A549 (cell line): ENCODE data around the gene SLC35D1. TPM values are rescaled to one million over a fixed set of nuclear protein-coding genes. Genes with fewer than 3 reads are reported as not detected.

ENCODE experiments used
- ATAC-seq, 2 experiments: fragments of 200-7000 bp in 1 of 2; fragments of >200 bp in 1 of 2; cut with Nextera tagmentation in 1 of 2; cut with Tn5 transposase in 1 of 2; 3 replicates each; pipeline versions ENCODE4 v1.8.0 to v1.9.1; 2018 to 2020; ENCODE audit warnings: mild to moderate bottlenecking in 1 of 2, moderate library complexity in 1 of 2
- CTCF ChIA-PET: fragments of 300-600 bp; sonication (Branson Sonifier 250); formaldehyde crosslinking; extraction: SDS; loops from one replicate; lab custom pipeline; 2021; ENCODE audit warnings: antibody characterized with exemption, inconsistent platforms; lab: Yijun Ruan, JAX
- POLR2A ChIA-PET: fragments of 350-600 bp; formaldehyde crosslinking; extraction: SDS; loops from one replicate; lab custom pipeline; 2021; ENCODE audit warnings: antibody characterized with exemption, inconsistent platforms; lab: Yijun Ruan, JAX
- DNase-seq, 2 experiments: peaks; one replicate each; pipeline versions ENCODE4 v3.0.0 to v3.0.0-alpha.2; 2011 to 2016; ENCODE audit warnings: low read depth in 1 of 2, low spot score in 1 of 2
- FAIRE-seq: peaks from 2 replicates; lab custom pipeline; 2011; peaks lifted over from hg19 to GRCh38; lab: Jason Lieb, UNC
- H3K27ac ChIP-seq, 2 experiments: fragments of >200 bp; sonication (Bioruptor Twin); formaldehyde crosslinking; 3 replicates each; pipeline ENCODE4 v1.5.1; 2016 to 2017
- H3K4me1 ChIP-seq: fragments of >200 bp; sonication (Bioruptor Twin); formaldehyde crosslinking; 3 replicates; pipeline ENCODE4 v1.6.1; 2016
- H3K4me2 ChIP-seq: fragments of >200 bp; sonication (Bioruptor Twin); formaldehyde crosslinking; 3 replicates; pipeline ENCODE4 v1.6.1; 2016
- H3K4me3 ChIP-seq: fragments of >200 bp; sonication (Bioruptor Twin); formaldehyde crosslinking; 3 replicates; pipeline ENCODE4 v1.5.1; 2016
- H3K9me3 ChIP-seq: fragments of >200 bp; sonication (Bioruptor Twin); formaldehyde crosslinking; 3 replicates; pipeline ENCODE4 v1.6.1; 2016
- BHLHE40 ChIP-seq: IDR thresholded peaks from 2 replicates; pipeline ENCODE4 v1.6.1; 2012; ENCODE audit warnings: low read depth, low read length, inconsistent platforms
- CBX2 ChIP-seq: fragments of 200-600 bp; sonication (generic); IDR thresholded peaks from 2 replicates; pipeline ENCODE4 v1.6.1; 2016; ENCODE audit warnings: low read depth, mild to moderate bottlenecking, borderline replicate concordance
- CEBPB ChIP-seq, 2 experiments: fragments of >200 bp in 1 of 2; sonication (Bioruptor Twin) in 1 of 2; formaldehyde crosslinking in 1 of 2; IDR thresholded peaks; 2 replicates each; pipeline ENCODE4 v1.6.1; 2012 to 2016
- EHF ChIP-seq: fragments of 250-450 bp; sonication (Bioruptor Pico); IDR thresholded peaks from 2 replicates; pipeline ENCODE4 v1.5.0; 2020; ENCODE audit warnings: mild to moderate bottlenecking
- EHMT2 ChIP-seq: fragments of 200-600 bp; sonication (generic); IDR thresholded peaks from 2 replicates; pipeline ENCODE4 v1.6.1; 2016; ENCODE audit warnings: antibody characterized with exemption, low read depth, mild to moderate bottlenecking, moderate library complexity
- FOSB ChIP-seq: fragments of 250-450 bp; sonication (Bioruptor Pico); IDR thresholded peaks from 2 replicates; pipeline ENCODE4 v1.5.0; 2020; ENCODE audit warnings: mild to moderate bottlenecking, moderate library complexity
- GATA3 ChIP-seq: IDR thresholded peaks from 2 replicates; pipeline ENCODE4 v1.6.1; 2012; ENCODE audit warnings: borderline replicate concordance
- JUN ChIP-seq, 2 experiments: fragments of >200 bp; sonication (Bioruptor Twin); formaldehyde crosslinking; IDR thresholded peaks; 2 replicates in 1 of 2; 3 replicates in 1 of 2; pipeline ENCODE4 v1.6.1; 2016 to 2017
- KDM1A ChIP-seq: fragments of 200-600 bp; sonication (generic); IDR thresholded peaks from 2 replicates; pipeline ENCODE4 v1.6.1; 2016; ENCODE audit warnings: low read depth, mild to moderate bottlenecking
- MAFK ChIP-seq: fragments of 450-650 bp; IDR thresholded peaks from 2 replicates; pipeline ENCODE4 v1.6.1; 2014; ENCODE audit not compliant: partially characterized antibody
- MAZ ChIP-seq: fragments of 150-350 bp; IDR thresholded peaks from 2 replicates; pipeline ENCODE4 v1.6.1; 2014; ENCODE audit warnings: antibody characterized with exemption, low read depth, low read length, borderline replicate concordance
- MYC ChIP-seq: IDR thresholded peaks from 2 replicates; pipeline ENCODE4 v1.6.1; 2012; ENCODE audit warnings: mild to moderate bottlenecking, inconsistent platforms, low read length, improper control_type of control experiment, borderline replicate concordance
- NFE2L2 ChIP-seq: fragments of 150-350 bp; conservative IDR thresholded peaks from 2 replicates; pipeline ENCODE4 v1.6.1; 2014; ENCODE audit warnings: low read length
- NR3C1 ChIP-seq: fragments of >200 bp; sonication (Bioruptor Twin); formaldehyde crosslinking; IDR thresholded peaks from 3 replicates; pipeline ENCODE4 v1.6.1; 2017
- PBX3 ChIP-seq: IDR thresholded peaks from 2 replicates; pipeline ENCODE4 v1.6.1; 2012
- PHF8 ChIP-seq: fragments of 200-600 bp; sonication (generic); IDR thresholded peaks from 2 replicates; pipeline ENCODE4 v1.6.1; 2016; ENCODE audit warnings: low read depth, mild to moderate bottlenecking, antibody characterized with exemption, moderate library complexity, borderline replicate concordance
- POLR2A ChIP-seq: IDR thresholded peaks from 2 replicates; pipeline ENCODE4 v1.6.1; 2012; ENCODE audit warnings: mild to moderate bottlenecking, low read length
- POLR2AphosphoS2 ChIP-seq: conservative IDR thresholded peaks from 2 replicates; pipeline ENCODE4 v1.6.1; 2012; ENCODE audit warnings: low read length, improper control_type of control experiment, inconsistent platforms
- RARB ChIP-seq: fragments of 250-450 bp; sonication (Bioruptor Pico); IDR thresholded peaks from 2 replicates; pipeline ENCODE4 v1.8.0; 2021; ENCODE audit warnings: mild to moderate bottlenecking, moderate library complexity
- RCOR1 ChIP-seq: fragments of 150-350 bp; IDR thresholded peaks from 2 replicates; pipeline ENCODE4 v1.6.1; 2014; ENCODE audit warnings: antibody characterized with exemption, low read length, low read depth
- RFX5 ChIP-seq: fragments of 450-650 bp; IDR thresholded peaks from 2 replicates; pipeline ENCODE4 v1.7.1; 2014; ENCODE audit warnings: antibody characterized with exemption, mild to moderate bottlenecking, moderate library complexity
- RNF2 ChIP-seq: fragments of 200-600 bp; sonication (generic); IDR thresholded peaks from 2 replicates; pipeline ENCODE4 v1.6.1; 2016; ENCODE audit warnings: low read depth, mild to moderate bottlenecking, antibody characterized with exemption, moderate library complexity, borderline replicate concordance
- SMC3 ChIP-seq: fragments of >200 bp; sonication (Bioruptor Twin); formaldehyde crosslinking; IDR thresholded peaks from 3 replicates; pipeline ENCODE4 v1.6.1; 2018; ENCODE audit warnings: inconsistent platforms
- SREBF2 ChIP-seq: fragments of 450-650 bp; IDR thresholded peaks from 2 replicates; pipeline ENCODE4 v1.6.1; 2014; ENCODE audit warnings: mild to moderate bottlenecking, moderate library complexity
- TFCP2L1 ChIP-seq: fragments of 250-450 bp; sonication (Bioruptor Pico); IDR thresholded peaks from 2 replicates; pipeline ENCODE4 v1.5.0; 2021; ENCODE audit warnings: mild to moderate bottlenecking
- TP53 ChIP-seq: fragments of 250-450 bp; sonication (Bioruptor Pico); IDR thresholded peaks from 2 replicates; pipeline ENCODE4 v1.5.0; 2021; ENCODE audit warnings: mild to moderate bottlenecking, moderate library complexity
- ZNF302 ChIP-seq: fragments of 250-450 bp; sonication (Bioruptor Pico); IDR thresholded peaks from 2 replicates; pipeline ENCODE4 v1.9.0; 2021; ENCODE audit warnings: inconsistent platforms, mild to moderate bottlenecking, moderate library complexity
- WGBS: methylation state at CpG from one replicate; pipeline ENCODE4 v1.1.6; 2017; ENCODE audit errors: missing lambda C conversion rate; 5-methylcytosine and 5-hydroxymethylcytosine counted together
- polyA plus RNA-seq, 4 experiments: library from polyadenylated mRNA; depleted of rRNA in 3 of 4; stranded (reverse); fragments of >200 nt; fragmentation: RNase III in 1 of 4; extraction: RNeasy Plus Mini Kit Qiagen cat#74134 plus additional on column Dnase treatment in 1 of 4; gene quantifications; 2 replicates in 3 of 4; 3 replicates in 1 of 4; pipeline ENCODE4 v1.2.3, GENCODE V29; 2011 to 2017
- TF ChIP-seq, protein P1 (sequence below): IDR thresholded peaks from 2 replicates; pipeline ENCODE4 v1.6.1; 2012
- TF ChIP-seq, protein P2 (sequence below): fragments of >200 bp; sonication (Bioruptor Twin); formaldehyde crosslinking; IDR thresholded peaks from 3 replicates; pipeline ENCODE4 v1.5.1; 2016

Gene SLC35D1
- polyA plus RNA-seq, 2 of the 4 experiments (the other 2 are of a cell fraction) = 5.2 to 12.9 TPM

DNA sequence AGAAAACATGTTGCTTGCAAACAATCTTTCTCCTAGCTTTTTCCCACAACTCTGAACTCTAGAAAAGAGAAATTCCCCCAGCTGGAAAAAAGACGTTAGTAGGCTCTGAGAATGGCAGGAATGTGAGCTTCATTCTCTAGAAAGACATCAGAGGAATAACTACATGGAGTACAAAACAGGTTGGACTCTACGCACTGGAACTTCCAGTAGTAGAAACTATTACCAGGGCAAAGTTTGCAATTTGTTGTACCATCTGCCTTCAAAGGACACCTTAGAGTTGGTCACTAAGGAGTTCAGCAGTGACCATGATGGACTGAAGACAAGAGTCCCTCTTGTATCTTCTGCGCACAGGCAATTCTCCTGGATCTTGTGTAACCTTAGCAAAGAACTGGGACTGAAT, 60.9 kb downstream of the SLC35D1 start (continued):
- TF ChIP-seq, protein P1, sequence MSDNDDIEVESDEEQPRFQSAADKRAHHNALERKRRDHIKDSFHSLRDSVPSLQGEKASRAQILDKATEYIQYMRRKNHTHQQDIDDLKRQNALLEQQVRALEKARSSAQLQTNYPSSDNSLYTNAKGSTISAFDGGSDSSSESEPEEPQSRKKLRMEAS = no peak
- TF ChIP-seq SMC3 = no peak
- no peak for TF ChIP-seq POLR2A
- TF ChIP-seq SREBF2 = no peak
- TF ChIP-seq KDM1A = no peak
- no peak for TF ChIP-seq MAFK
- TF ChIP-seq GATA3 = no peak
- no peak for TF ChIP-seq CEBPB (IDR thresholded peaks at IDR 0.05)
- TF ChIP-seq, all 56 proteins: peak for 0

GRCh38 chr1:66985835-66986234, 68.1 kb downstream of the SLC35D1 start:
- no peak for DNase-seq
- Histone ChIP-seq H3K4me3 (no peak overlapping the region), H3K4me2 (no peak overlapping the region), H3K4me1 (peaks cover 30% of the 10 kb centered on the region; the same call in 2 of the 3 replicates), H3K27ac (no peak overlapping the region), H3K9me3 (no peaks in the 10 kb centered on the region)
- POLR2A ChIA-PET = interaction anchor here (0.5 to 0.7 kb wide), 2 partner anchors 72 to 165 kb away, joined by 3 to 6 read pairs; no protein-coding TSS in a partner anchor
- FAIRE-seq = no peak
- ATAC-seq = no peak
- CTCF ChIA-PET = interaction anchor here (0.9 to 3.2 kb wide), 3 partner anchors 10 to 163 kb away, joined by 3 to 12 read pairs (median 6); no protein-coding TSS in a partner anchor
- TF ChIP-seq RFX5 (no peak), EHF (CRISPR knock-in tag) (no peak), RARB (CRISPR knock-in tag) (no peak), NFE2L2 (no peak), POLR2AphosphoS2 (no peak)
- WGBS = 71% methylated on average over 1 of the region's 1 CpG

DNA sequence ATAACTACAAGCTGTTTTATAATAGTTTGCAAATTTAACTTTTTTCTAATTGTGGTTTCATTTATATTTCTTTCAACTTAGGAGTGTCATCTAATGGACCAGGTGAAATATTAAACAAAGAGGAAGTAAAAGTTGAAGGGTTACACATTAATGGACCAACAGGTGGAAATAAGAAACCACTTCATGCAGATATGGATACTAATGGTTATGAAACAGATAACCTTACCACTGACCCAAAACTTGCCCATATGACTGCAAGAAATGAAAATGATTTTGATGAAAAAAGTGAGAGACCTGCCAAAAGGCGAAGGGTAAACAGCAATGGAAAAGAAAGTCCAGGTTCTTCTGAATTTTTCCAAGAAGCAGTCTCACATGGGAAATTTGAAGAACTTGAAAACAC, 69.5 kb downstream of the SLC35D1 start:
- H3K4me2 ChIP-seq = no peak overlapping the region
- ATAC-seq = no peak
- ChIA-PET POLR2A (no interaction called here), CTCF (interaction anchor here (3.2 kb wide), 1 partner anchor 11 kb away, joined by 12 read pairs; no protein-coding TSS in a partner anchor)
- H3K4me3 ChIP-seq = no peak overlapping the region
- WGBS = 96% methylated on average over 1 of the region's 1 CpG
- no peak overlapping the region for H3K27ac ChIP-seq
- TF ChIP-seq PHF8 (no peak), TFCP2L1 (CRISPR knock-in tag) (no peak), RCOR1 (no peak), PBX3 (no peak), POLR2AphosphoS2 (no peak), MAZ (no peak), NFE2L2 (no peak), NR3C1 (no peak), BHLHE40 (no peak), MYC (no peak), CBX2 (no peak), RNF2 (no peak), KDM1A (no peak), EHMT2 (no peak), TP53 (CRISPR knock-in tag) (no peak), FOSB (CRISPR knock-in tag) (no peak), JUN (IDR thresholded peaks at IDR 0.05) (no peak), GATA3 (no peak), ZNF302 (CRISPR knock-in tag) (no peak)
- TF ChIP-seq, protein P2, sequence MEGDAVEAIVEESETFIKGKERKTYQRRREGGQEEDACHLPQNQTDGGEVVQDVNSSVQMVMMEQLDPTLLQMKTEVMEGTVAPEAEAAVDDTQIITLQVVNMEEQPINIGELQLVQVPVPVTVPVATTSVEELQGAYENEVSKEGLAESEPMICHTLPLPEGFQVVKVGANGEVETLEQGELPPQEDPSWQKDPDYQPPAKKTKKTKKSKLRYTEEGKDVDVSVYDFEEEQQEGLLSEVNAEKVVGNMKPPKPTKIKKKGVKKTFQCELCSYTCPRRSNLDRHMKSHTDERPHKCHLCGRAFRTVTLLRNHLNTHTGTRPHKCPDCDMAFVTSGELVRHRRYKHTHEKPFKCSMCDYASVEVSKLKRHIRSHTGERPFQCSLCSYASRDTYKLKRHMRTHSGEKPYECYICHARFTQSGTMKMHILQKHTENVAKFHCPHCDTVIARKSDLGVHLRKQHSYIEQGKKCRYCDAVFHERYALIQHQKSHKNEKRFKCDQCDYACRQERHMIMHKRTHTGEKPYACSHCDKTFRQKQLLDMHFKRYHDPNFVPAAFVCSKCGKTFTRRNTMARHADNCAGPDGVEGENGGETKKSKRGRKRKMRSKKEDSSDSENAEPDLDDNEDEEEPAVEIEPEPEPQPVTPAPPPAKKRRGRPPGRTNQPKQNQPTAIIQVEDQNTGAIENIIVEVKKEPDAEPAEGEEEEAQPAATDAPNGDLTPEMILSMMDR = no peak
- no peaks in the 10 kb centered on the region for H3K9me3 ChIP-seq
- H3K4me1 ChIP-seq = peaks cover 37% of the 10 kb centered on the region
- no peak for FAIRE-seq
- DNase-seq = no peak
